GM18951 (cell line): Measurements from ENCODE around the gene EOGT.

ENCODE experiments used
- POLR2A ChIP-seq: IDR thresholded peaks from 4 replicates; pipeline ENCODE4 v1.6.1; 2011; ENCODE audit warnings: mild to moderate bottlenecking; ENCODE audit not compliant: insufficient read length, insufficient read depth; ENCODE audit errors: extremely low read depth
- in situ Hi-C: fragments of 300-500 bp; cut with MboI; formaldehyde crosslinking; loops from one replicate; pipeline ENCODE4 v1.12.0; 2022; ENCODE audit warnings: low sequenced_read_pairs, mixed read lengths, inconsistent platforms; ENCODE audit not compliant: unreplicated experiment

EOGT gene

GRCh38 chr3:68964694-68965093 lies 48.8 kb downstream of the EOGT start:
- in situ Hi-C loops: no loop called here
- no peak for TF ChIP-seq POLR2A

- in situ Hi-C loops: no loop called here
- no peak for TF ChIP-seq POLR2A
Observed at GRCh38 chr3:68963891-68964290, 49.6 kb downstream of the EOGT start.

- in situ Hi-C loops: no loop called here
- TF ChIP-seq POLR2A: no peak
Observed at GRCh38 chr3:68963376-68963775, 50.1 kb downstream of the EOGT start.

GRCh38 chr3:68958932-68959331 lies 54.6 kb downstream of the EOGT start:
- TF ChIP-seq POLR2A: no peak
- in situ Hi-C loops: no loop called here

- in situ Hi-C loops: no loop called here
- no peak for TF ChIP-seq POLR2A
Observed at GRCh38 chr3:68957895-68958294, 55.6 kb downstream of the EOGT start.

GRCh38 chr3:68953816-68954444 lies 59.6 kb downstream of the EOGT start:
- no peak for TF ChIP-seq POLR2A
- in situ Hi-C loops: no loop called here

GRCh38 chr3:68945225-68945624 lies 68.3 kb downstream of the EOGT start:
- no peak for TF ChIP-seq POLR2A
- in situ Hi-C loops: no loop called here

- TF ChIP-seq POLR2A: no peak
- in situ Hi-C loops: no loop called here
Observed at GRCh38 chr3:68943753-68944500, 69.6 kb downstream of the EOGT start.

GRCh38 chr3:68941055-68941454 lies 72.4 kb downstream of the EOGT start:
- no peak for TF ChIP-seq POLR2A
- in situ Hi-C loops: no loop called here

- TF ChIP-seq POLR2A: no peak
- in situ Hi-C loops: no loop called here
Observed at GRCh38 chr3:68936856-68937255, 76.6 kb downstream of the EOGT start.

GRCh38 chr3:68935778-68936177 lies 77.7 kb downstream of the EOGT start:
- TF ChIP-seq POLR2A: no peak

GRCh38 chr3:68931406-68932149 lies 81.9 kb downstream of the EOGT start:
- in situ Hi-C loops: no loop called here
- no peak for TF ChIP-seq POLR2A

More at GRCh38 chr3:68935778-68936177, 77.7 kb downstream of the EOGT start:
- in situ Hi-C loops: no loop called here
